IMR-90 (cell line): ENCODE results near the gene PIK3R4.

ENCODE experiments used
- MXI1 ChIP-seq: IDR thresholded peaks from 2 replicates; pipeline ENCODE4 v1.6.1; 2012; ENCODE audit warnings: low read depth, mild to moderate bottlenecking, low read length, moderate library complexity, borderline replicate concordance
- TF ChIP-seq, protein P1 (sequence below): conservative IDR thresholded peaks from 2 replicates; pipeline ENCODE4 v1.5.1; 2012; ENCODE audit warnings: mild to moderate bottlenecking, low read depth, low read length, improper control_type of control experiment

GRCh38 chr3:130711565-130712324 lies 34.9 kb downstream of the PIK3R4 start:
- TF ChIP-seq, protein P1, sequence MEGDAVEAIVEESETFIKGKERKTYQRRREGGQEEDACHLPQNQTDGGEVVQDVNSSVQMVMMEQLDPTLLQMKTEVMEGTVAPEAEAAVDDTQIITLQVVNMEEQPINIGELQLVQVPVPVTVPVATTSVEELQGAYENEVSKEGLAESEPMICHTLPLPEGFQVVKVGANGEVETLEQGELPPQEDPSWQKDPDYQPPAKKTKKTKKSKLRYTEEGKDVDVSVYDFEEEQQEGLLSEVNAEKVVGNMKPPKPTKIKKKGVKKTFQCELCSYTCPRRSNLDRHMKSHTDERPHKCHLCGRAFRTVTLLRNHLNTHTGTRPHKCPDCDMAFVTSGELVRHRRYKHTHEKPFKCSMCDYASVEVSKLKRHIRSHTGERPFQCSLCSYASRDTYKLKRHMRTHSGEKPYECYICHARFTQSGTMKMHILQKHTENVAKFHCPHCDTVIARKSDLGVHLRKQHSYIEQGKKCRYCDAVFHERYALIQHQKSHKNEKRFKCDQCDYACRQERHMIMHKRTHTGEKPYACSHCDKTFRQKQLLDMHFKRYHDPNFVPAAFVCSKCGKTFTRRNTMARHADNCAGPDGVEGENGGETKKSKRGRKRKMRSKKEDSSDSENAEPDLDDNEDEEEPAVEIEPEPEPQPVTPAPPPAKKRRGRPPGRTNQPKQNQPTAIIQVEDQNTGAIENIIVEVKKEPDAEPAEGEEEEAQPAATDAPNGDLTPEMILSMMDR: no peak
- no peak for TF ChIP-seq MXI1
